GM23338 (cell line): Measurements from ENCODE around the gene SAMD11. TPM values are rescaled to one million over a fixed set of nuclear protein-coding genes. Genes with fewer than 3 reads are reported as not detected.

ENCODE experiments used
- ATAC-seq: fragments of 200-7000 bp; cut with Tn5 transposase; 3 replicates; pipeline ENCODE4 v1.9.1; 2020
- DNase-seq: peaks from one replicate; pipeline ENCODE4 v3.0.0-alpha.2; 2015; ENCODE audit warnings: low spot score
- H2AFZ ChIP-seq: fragments of 200-600 bp; sonication (generic); 2 replicates; pipeline ENCODE4 v1.8.0; 2016; ENCODE audit warnings: antibody characterized with exemption, mild to moderate bottlenecking, moderate library complexity
- H3F3A ChIP-seq: fragments of 200-600 bp; sonication (generic); replicated peaks from 2 replicates; pipeline ENCODE4 v1.8.0; 2017; ENCODE audit warnings: antibody characterized with exemption, mixed run types, low read depth
- H3K27ac ChIP-seq: fragments of 200-600 bp; sonication (generic); 2 replicates; pipeline ENCODE4 v1.6.1; 2016; ENCODE audit warnings: low read depth
- H3K27me3 ChIP-seq: fragments of 200-600 bp; sonication (generic); 2 replicates; pipeline ENCODE4 v1.8.0; 2016; ENCODE audit warnings: mild to moderate bottlenecking, mixed run types, moderate library complexity; ENCODE audit not compliant: insufficient read depth
- H3K36me3 ChIP-seq: fragments of 200-600 bp; sonication (generic); 2 replicates; pipeline ENCODE4 v1.8.0; 2016; ENCODE audit warnings: mild to moderate bottlenecking; ENCODE audit not compliant: insufficient read depth
- H3K4me1 ChIP-seq: fragments of 200-600 bp; sonication (generic); 2 replicates; pipeline ENCODE4 v1.8.0; 2016; ENCODE audit warnings: mild to moderate bottlenecking, moderate library complexity; ENCODE audit not compliant: insufficient read depth
- H3K4me2 ChIP-seq: fragments of 200-600 bp; sonication (generic); 2 replicates; pipeline ENCODE4 v1.7.1; 2017; ENCODE audit warnings: mixed run types
- H3K4me3 ChIP-seq: fragments of 200-600 bp; sonication (generic); 2 replicates; pipeline ENCODE4 v1.6.1; 2016; ENCODE audit warnings: mixed run types
- H3K79me2 ChIP-seq: fragments of 200-600 bp; sonication (generic); replicated peaks from 2 replicates; pipeline ENCODE4 v1.8.0; 2017; ENCODE audit warnings: mild to moderate bottlenecking; ENCODE audit not compliant: insufficient read depth
- H3K9me2 ChIP-seq: fragments of 200-600 bp; sonication (generic); 2 replicates; pipeline ENCODE4 v1.8.0; 2017; ENCODE audit not compliant: insufficient read depth
- H4K20me1 ChIP-seq: fragments of 200-600 bp; sonication (generic); replicated peaks from 2 replicates; pipeline ENCODE4 v1.8.0; 2017; ENCODE audit warnings: mild to moderate bottlenecking; ENCODE audit not compliant: insufficient read depth
- H3K27ac Mint-ChIP-seq: 2 replicates; pipeline ENCODE4 v1.8.0; 2020; ENCODE audit warnings: inconsistent platforms, mild to moderate bottlenecking, moderate library complexity, mixed read lengths
- H3K27me3 Mint-ChIP-seq: 3 replicates; pipeline ENCODE4 v1.8.0; 2022; ENCODE audit warnings: low read depth, mild to moderate bottlenecking, moderate library complexity, mixed read lengths, inconsistent platforms; ENCODE audit not compliant: insufficient read depth, poor library complexity
- H3K36me3 Mint-ChIP-seq: 3 replicates; pipeline ENCODE4 v1.8.0; 2021; ENCODE audit warnings: low read depth, mild to moderate bottlenecking, inconsistent platforms, moderate library complexity, mixed read lengths
- H3K4me1 Mint-ChIP-seq: 3 replicates; pipeline ENCODE4 v1.8.0; 2020; ENCODE audit warnings: mild to moderate bottlenecking, inconsistent platforms, mixed read lengths
- H3K4me3 Mint-ChIP-seq: 3 replicates; pipeline ENCODE4 v1.8.0; 2021; ENCODE audit warnings: moderate library complexity, mild to moderate bottlenecking, inconsistent platforms, mixed read lengths
- H3K9me3 Mint-ChIP-seq: 3 replicates; pipeline ENCODE4 v1.8.0; 2020; ENCODE audit warnings: moderate library complexity, mild to moderate bottlenecking, inconsistent platforms, mixed read lengths
- CTCF ChIP-seq, 2 experiments: fragments of 200-600 bp in 1 of 2; sonication (generic) in 1 of 2; conservative IDR thresholded peaks; 2 replicates each; pipeline versions ENCODE4 v1.5.1 to v1.6.1; 2016 to 2017; ENCODE audit warnings: antibody characterized with exemption in 2 of 2, low read depth in 2 of 2, mild to moderate bottlenecking in 2 of 2, moderate library complexity in 1 of 2
- NANOG ChIP-seq: IDR thresholded peaks from 2 replicates; pipeline ENCODE4 v1.6.1; 2016; ENCODE audit warnings: antibody characterized with exemption, borderline replicate concordance
- POLR2AphosphoS5 ChIP-seq: IDR thresholded peaks from 2 replicates; pipeline ENCODE4 v1.6.1; 2016; ENCODE audit warnings: antibody characterized with exemption, low read depth
- REST ChIP-seq: IDR thresholded peaks from one replicate; pipeline ENCODE4 v1.6.1; 2018; ENCODE audit warnings: antibody characterized with exemption; ENCODE audit not compliant: unreplicated experiment
- STAT1 ChIP-seq: IDR thresholded peaks from one replicate; pipeline ENCODE4 v1.6.1; 2016; ENCODE audit warnings: antibody characterized with exemption; ENCODE audit not compliant: unreplicated experiment
- ZNF114 ChIP-seq: fragments of 250-450 bp; sonication (Bioruptor Pico); IDR thresholded peaks from 2 replicates; pipeline ENCODE4 v1.5.0; 2020; ENCODE audit warnings: mild to moderate bottlenecking, moderate library complexity
- ZNF331 ChIP-seq: fragments of 250-450 bp; sonication (Bioruptor Pico); IDR thresholded peaks from 2 replicates; pipeline ENCODE4 v1.5.0; 2020; ENCODE audit warnings: low read depth, mild to moderate bottlenecking, moderate library complexity
- ZNF462 ChIP-seq: fragments of 250-450 bp; sonication (Bioruptor Pico); IDR thresholded peaks from 2 replicates; pipeline ENCODE4 v1.5.0; 2020; ENCODE audit warnings: mild to moderate bottlenecking, moderate library complexity
- polyA plus RNA-seq: library from polyadenylated mRNA; unstranded; fragments of >200 nt; fragmentation: Nextera tagmentation; extraction: Ambion mirVana; gene quantifications from 2 replicates; pipeline ENCODE4 v1.2.1, GENCODE V29; 2016
- total RNA-seq: library from RNA; depleted of rRNA; stranded (reverse); fragments of >200 nt; shearing (Covaris generic); gene quantifications from 2 replicates; pipeline ENCODE4 v1.2.3, GENCODE V29; 2014

The SAMD11 gene
- total and polyA plus RNA-seq, 2 experiments from 2014 or later = 0.14 to 0.40 TPM

DNA sequence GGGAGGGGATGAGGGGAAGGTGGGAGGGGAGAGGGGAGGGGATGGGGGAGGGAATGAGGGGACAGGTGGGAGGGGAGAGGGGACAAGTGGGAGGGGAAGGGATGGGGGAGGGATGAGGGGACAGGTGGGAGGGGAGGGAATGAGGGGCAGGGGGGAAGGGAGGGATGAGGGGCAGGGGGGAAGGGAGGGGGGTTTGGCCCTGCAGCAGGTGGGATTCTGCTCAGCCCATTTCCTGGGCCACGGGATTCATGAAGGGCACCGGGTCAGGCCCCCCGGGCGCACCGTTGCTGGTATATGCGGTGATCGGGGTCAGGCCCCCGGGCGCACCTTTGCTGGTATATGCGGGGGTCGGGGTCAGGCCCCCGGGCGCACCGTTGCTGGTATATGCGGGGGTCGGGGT lies 15.1 kb upstream of the SAMD11 start:
- no peak overlapping the region for H2AFZ ChIP-seq
- TF ChIP-seq ZNF114 (CRISPR knock-in tag) = no peak
- no peak for TF ChIP-seq POLR2AphosphoS5
- TF ChIP-seq NANOG = no peak
- TF ChIP-seq ZNF331 (CRISPR knock-in tag) = no peak
- TF ChIP-seq ZNF462 (CRISPR knock-in tag) = no peak
- TF ChIP-seq REST = no peak
- no peak for TF ChIP-seq CTCF (conservative IDR thresholded peaks at IDR 0.05; ENCODE audit: low read depth in 2 of 2)
- TF ChIP-seq STAT1 = no peak
- ATAC-seq = no peak
- no peaks in the 10 kb centered on the region for H3K4me1 ChIP-seq
- H3K79me2 ChIP-seq = no peaks in the 10 kb centered on the region
- H3K27ac ChIP-seq = no peak overlapping the region
- no peak for DNase-seq
- no peaks in the 10 kb centered on the region for H3F3A ChIP-seq
- H3K4me3 ChIP-seq = no peak overlapping the region
- Mint-ChIP-seq H3K27me3 (peaks cover 54% of the 10 kb centered on the region), H3K9me3 (peaks cover 4% of the 10 kb centered on the region; the same call in 2 of the 3 replicates), H3K36me3 (peaks cover 2% of the 10 kb centered on the region; the same call in 1 of the 3 replicates), H3K4me3 (no peak overlapping the region), H3K4me1 (peaks cover 11% of the 10 kb centered on the region), H3K27ac (no peak overlapping the region)
- no peaks in the 10 kb centered on the region; the same call in 1 of the 2 replicates for H4K20me1 ChIP-seq
- H3K36me3 ChIP-seq = no peaks in the 10 kb centered on the region
- peaks cover 70% of the 10 kb centered on the region for H3K27me3 ChIP-seq
- no peaks in the 10 kb centered on the region for H3K9me2 ChIP-seq
- H3K4me2 ChIP-seq = no peak overlapping the region
